SH-SY5Y (cell line): ENCODE results near the gene PGS1.

Experiments used
- GATA2 ChIP-seq: IDR thresholded peaks from 2 replicates; pipeline ENCODE4 v1.6.1; 2011; ENCODE audit warnings: mild to moderate bottlenecking, low read depth, low read length
- GATA3 ChIP-seq: IDR thresholded peaks from 2 replicates; pipeline ENCODE4 v1.6.1; 2011; ENCODE audit warnings: low read depth, mild to moderate bottlenecking, low read length, moderate library complexity

PGS1 gene

DNA sequence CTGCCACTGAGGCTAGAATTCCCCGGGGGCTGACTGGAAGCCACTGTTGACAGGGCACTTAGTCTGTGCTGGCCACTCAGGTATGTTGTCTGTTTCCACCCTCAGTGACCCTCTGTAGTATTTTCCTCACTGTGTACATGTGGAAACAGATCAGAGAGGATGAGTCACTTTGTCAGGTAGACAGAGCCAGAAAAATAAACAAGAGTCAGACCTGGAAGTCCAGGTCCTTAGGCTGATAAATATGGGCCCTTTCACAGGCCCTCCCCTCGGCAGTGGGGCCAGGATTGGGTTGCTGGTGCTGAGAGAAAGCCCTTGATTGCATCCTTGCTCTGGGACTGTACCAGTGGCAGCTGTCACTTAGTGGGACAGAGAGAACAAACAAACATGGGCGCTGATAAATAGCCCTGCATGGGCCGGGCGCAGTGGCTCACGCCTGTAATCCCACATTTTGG, 21.3 kb downstream of the PGS1 start:
- TF ChIP-seq GATA3 (no peak), GATA2 (no peak)

DNA sequence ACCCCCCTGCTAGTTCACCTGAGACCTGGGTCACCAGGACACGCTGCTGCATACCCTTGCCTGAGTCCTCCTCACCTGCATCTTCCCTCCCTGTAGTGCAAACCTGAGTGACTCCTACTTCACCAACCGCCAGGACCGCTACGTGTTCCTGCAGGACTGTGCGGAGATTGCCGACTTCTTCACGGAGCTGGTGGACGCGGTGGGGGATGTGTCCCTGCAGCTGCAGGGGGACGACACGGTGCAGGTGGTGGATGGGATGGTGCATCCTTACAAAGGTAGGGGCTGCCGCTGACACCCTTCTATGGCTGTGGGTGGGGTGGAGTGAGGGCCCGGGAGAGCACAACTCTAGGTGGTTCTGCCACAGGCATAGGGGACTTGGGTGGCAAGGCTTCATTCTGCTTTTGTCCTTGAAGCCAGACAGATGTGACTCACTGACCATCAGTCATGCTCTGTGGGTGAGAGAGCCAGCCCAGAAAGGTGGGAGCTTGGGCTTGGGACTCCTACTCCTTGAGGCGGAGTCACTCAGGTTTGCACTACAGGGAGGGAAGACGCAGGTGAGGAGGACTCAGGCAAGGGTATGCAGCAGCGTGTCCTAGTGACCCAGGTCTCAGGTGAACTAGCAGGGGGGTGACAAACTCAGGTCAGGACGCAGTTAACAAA, 22.3 kb downstream of the PGS1 start:
- TF ChIP-seq GATA3 (no peak), GATA2 (no peak)

DNA sequence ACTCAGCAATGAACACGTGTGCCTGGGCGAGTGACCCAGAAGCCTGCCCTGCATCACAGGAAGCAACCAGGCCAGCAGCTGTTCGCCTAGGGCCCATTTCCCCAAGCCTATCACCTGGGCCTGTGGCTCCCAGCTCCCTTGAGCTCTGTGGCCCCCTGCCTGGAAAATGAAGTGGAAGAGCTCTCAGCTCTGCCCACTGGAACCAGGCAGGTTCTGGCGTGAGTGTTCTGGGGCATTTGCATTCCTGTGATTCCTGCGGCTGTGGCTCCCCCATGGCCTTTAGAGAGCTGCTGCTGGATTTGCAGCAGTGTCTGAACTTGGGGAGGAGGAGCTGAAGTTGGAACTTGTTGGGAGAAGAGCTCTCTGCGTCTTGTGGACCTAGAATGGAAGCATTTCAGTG, 22.8 kb downstream of the PGS1 start:
- TF ChIP-seq GATA3, result no peak
- TF ChIP-seq GATA2, result no peak

DNA sequence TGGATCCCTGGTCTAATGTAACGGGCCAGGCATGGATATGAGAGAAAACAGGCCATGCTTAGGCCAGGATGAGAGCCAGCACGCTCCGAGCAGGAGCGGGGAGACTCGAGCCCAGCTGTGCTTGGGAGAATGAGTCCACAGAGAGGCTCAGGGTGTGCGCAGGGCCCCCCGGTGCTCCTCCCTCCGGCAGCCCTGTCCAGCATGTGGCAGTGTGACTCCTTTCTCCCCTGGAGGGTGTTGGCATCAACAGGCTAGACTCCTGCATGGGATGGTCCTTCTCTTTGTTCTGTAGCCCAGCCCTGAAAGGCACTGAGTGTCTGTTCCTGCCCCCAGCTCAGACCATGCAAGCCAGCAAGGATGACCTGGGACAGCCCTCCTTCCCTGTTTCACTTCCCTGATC, 23.4 kb downstream of the PGS1 start:
- TF ChIP-seq GATA3 (no peak), GATA2 (no peak)

DNA sequence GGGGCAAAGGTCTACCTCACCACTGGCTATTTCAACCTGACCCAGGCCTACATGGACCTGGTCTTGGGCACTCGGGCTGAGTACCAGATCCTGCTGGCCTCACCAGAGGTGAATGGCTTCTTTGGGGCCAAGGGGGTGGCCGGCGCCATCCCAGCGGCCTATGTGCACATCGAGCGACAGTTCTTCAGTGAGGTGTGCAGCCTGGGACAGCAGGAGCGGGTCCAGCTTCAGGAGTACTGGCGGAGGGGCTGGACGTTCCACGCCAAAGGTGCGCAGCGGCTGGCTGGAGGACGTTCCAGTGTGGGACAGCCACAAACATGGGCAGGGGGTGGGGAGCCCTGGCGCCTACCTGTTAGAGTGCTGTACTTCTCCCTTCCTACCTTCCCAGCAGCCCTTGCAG, 25.4 kb downstream of the PGS1 start:
- TF ChIP-seq GATA2 (no peak), GATA3 (no peak)

DNA sequence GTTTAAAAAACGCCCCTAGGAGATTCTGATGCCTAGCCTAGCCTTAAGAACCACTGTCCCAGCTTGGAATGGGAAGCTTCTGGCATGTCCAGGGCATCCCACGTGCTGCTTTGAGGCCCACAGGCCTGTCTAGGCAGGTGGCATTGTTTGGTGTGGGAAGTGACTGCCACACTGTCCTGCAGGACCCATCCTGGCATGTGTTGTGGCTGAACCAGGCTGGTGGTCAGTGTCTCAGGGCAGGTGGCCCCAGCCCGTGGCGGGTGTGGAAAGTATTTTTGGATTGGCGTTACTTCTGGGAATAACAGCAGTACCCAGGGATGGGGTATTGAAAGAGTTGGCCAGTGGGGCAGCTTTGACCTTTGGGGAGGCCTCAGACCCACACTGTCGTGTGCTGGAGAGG, 27.9 kb downstream of the PGS1 start:
- TF ChIP-seq GATA3 (no peak), GATA2 (no peak)

DNA sequence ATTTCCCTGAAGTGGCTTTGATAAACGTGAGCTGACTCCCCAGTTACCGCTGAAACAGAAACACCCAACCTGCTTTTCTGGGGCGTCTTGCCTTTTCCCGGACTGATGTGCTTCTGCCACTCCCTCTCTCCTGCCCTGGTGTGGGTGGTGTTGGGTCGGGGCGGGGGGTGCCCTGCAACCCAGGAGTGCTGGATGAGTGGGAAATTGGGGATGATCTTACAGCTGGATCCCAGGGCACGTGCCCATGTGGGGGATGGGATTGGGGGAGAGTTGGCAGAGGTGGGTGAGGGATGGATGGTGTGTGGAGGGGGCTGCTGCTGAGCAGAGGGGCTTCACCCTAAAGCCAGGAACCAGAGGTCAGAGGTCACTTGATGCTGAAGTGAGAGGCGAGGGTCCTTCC, 28.5 kb downstream of the PGS1 start:
- TF ChIP-seq GATA2 (no peak), GATA3 (no peak)

DNA sequence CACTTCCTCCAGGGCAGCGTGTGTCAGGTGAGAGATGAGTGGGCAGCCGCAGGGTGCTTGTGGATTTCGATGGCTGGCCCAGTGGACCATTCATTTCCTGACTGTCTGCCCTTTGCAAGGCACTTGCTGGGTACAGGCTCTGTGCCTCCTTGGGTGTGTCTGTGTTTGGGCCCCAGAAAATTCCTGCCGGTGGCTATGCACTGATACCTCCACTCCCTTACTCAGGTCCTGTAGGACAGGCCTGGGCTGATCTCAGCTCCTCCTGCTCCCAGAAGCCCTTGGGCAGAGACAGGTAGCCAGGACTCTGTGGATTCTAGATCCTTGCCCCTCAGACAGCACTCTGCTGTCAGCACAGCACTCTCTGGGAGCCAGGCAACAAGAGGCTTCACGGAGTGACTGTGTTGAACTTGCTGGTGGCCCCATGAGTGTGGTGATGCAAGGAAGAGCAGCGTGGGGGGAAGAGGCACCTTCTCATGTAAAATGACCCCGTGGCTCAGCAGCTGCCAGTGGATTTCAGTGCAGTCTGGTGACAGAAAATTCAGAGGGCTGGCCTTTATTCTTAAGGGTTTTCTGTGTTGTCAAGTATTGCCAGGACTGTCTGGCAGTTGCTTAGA, 29.0 kb downstream of the PGS1 start:
- TF ChIP-seq GATA2, result no peak
- no peak for TF ChIP-seq GATA3

DNA sequence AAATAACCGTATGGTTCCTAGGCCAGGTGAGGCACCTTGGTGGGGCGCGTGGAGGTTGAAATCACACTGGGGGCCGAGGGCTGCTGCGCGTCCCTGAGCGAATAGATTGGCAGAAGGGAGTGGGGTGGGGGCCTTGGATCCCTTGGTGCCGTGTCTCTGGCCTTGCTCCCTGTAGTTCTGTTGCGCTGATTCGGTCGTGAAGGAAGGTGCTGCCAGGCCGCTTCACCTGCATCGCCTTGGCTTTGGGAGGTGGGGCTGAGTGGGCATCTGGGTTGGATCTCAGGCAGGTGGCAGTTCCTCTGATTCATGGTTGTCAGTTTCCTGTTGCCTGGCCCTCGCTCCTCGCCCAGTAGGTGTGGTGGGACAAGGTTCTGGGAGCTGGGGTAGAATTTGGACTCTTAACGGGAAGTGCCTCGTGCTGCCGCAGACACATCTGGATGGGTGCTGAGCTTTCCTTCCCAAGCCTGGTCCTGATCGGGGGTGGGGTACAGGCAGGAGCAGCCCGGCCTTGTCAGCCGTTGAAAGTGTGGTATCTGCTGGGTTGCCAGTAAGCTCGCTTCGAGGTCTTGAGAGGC, 30.1 kb downstream of the PGS1 start:
- no peak for TF ChIP-seq GATA3
- TF ChIP-seq GATA2, result no peak

DNA sequence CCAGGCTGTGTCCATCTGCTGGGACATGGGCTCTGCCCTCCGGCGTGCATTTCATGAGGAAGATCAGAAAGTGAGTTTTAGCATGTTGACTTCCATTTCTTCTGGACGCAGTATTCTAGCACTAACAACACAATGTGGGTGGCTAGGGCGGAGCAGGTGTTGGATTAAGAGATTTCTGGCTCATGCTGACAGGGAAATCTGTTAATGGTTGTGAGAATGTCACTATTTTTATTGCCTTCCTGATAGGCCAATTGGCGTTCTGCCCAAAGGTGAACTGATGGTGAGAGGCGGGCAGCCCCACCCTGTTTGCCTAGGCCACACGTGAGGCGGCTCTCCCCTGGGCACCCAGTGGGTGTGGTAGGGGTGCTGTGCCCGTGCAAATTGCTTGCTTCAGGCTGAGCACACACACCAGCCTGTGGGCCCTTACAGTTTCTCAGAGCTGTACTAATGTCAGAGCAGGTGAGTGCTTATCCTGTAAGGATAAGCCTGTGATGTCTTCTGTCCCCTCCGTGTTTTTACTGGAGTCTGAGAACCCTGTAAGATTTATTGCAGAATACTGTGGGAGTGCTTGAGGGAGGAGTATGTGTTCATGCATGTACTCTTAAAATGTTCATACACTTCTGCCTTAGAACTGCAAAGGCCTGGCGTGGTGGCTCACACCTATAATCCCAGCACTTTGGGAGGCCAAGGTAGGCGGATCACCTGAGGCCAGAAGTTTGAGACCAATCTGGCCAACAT, 30.9 kb downstream of the PGS1 start:
- TF ChIP-seq GATA3 (no peak), GATA2 (no peak)

DNA sequence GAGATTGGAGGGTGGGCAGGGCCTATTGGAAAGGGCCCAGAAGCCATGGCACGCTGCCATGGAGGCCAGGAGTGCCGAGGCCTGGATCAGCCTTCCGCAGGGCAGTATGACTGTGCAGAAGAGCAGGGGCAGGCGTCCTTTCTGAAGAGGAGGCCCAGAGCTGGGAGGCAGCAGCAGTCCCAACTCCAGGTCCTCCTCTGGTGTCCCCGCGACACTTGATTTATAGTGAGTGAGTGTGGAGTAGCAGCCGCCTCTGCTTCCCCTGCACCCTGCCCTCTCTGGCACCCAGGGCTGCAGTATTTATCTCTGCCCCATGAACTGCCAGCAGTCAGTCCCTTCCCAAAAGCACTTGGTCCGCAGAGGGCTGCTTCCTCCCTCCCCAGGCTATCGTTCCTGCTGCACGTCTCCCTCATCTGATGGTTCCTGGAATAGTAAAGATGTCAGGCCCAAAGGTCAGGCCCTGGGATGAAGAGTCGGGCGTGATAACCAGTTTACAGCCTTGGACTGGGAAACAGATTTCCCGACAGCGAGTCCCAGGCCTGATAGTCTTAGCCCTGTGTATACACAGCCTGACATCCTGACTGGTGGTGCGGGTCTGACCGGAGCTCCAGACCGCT, 32.9 kb downstream of the PGS1 start:
- TF ChIP-seq GATA2 (no peak), GATA3 (no peak)

DNA sequence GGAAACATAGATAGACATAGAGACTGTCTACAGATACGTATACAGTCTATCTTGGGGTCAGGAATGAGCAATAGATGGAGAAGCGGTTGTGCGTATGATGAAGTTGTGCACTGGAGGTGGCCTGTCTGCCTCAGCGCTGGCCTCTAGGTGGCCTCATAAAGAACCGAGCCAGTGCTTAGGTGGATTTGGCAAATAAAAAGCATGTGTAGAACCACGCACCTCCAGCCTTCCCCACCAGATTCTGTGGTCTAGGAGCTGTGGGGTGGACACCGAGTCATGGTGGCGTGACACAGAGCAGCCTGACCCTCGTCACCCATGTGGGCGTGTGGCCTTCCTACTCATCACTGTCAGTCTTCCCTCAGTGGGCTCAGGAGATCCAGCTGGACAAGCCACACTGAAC, 34.0 kb downstream of the PGS1 start:
- TF ChIP-seq GATA3, result no peak

DNA sequence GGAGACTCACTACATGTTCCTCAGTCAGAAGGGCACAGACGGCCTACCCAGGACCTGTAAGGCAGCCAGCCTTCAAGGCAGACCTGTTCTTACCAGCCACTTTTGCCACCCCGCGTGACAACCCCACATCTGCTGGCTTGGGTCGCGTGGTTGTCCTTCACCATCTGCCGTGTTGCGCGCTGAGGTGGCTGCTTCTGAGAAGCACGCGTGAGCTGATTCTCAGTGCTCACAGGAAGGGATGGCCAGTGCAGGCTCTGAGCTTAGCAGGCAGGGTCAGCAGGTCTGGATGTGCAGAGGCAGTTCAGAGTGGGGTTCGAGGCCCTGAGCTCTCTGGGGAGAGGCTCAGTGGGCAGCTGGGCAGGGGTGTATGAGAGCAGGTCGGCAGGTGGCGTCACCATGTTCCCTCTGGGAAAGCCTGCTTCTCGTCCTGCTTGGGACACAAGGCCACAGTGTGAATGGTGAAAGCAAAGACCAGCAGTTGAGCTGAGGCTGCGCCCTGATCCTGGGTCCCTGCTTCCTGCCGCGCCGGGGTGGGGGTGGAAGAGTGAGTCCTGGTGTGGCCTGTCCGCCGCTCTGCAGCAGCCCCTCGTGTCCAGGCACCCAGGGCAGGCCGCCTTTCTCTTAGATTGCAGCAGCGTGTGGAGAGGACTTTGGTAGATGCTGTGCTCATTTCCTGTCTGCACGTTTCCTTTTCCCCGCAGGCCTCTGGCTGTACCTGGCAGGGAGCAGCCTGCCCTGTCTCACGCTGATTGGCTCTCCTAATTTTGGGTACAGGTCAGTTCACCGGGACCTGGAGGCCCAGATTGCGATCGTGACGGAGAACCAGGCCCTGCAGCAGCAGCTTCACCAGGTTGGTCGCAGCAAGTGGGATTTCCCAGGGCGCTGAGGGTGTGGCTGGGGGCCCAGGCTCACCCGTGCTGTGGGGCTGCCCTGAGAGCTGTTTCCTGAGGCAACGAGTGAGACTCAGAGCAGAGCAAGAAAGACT, 36.0 kb downstream of the PGS1 start:
- TF ChIP-seq GATA2, result no peak
- TF ChIP-seq GATA3, result no peak
